Measurements from ENCODE around the gene PNLIPRP2.

The PNLIPRP2 gene

GRCh38 chr10:116602648-116603400 lies 17.9 kb upstream of the PNLIPRP2 start:
- no CpG with 5 or more reads among the region's 10 CpGs for WGBS (ENCODE audit: extremely low coverage, insufficient coverage, insufficient read length)

GRCh38 chr10:116606061-116606483 lies 14.7 kb upstream of the PNLIPRP2 start:
- WGBS (ENCODE audit: extremely low coverage, insufficient coverage, insufficient read length) = no CpG with 5 or more reads among the region's 8 CpGs
- Histone ChIP-seq H4K12ac (ENCODE audit: low read depth, low read length) (no peak overlapping the region), H4K8ac (ENCODE audit: low read depth, low read length) (no peak overlapping the region), H4K91ac (ENCODE audit: low read depth, low read length) (no peak overlapping the region), H3K79me1 (ENCODE audit: low read length) (no peaks in the 10 kb centered on the region), H2BK5ac (ENCODE audit: low read depth, low read length, poor library complexity) (no peak overlapping the region), H2AFZ (ENCODE audit: insufficient read depth, low read length, poor library complexity) (no peak overlapping the region), H3K9ac (ENCODE audit: low read length) (no peak overlapping the region), H3K36me3 (ENCODE audit: control insufficient read depth in 1 of 2, insufficient read depth in 2 of 2, low read length in 2 of 2) (no peaks in the 10 kb centered on the region), H3K9me3 (ENCODE audit: insufficient read depth, low read depth, low read length) (peaks cover 4% of the 10 kb centered on the region), H3K4ac (ENCODE audit: low read depth, low read length) (no peak overlapping the region), H3K4me3 (ENCODE audit: low read depth, low read length) (no peak overlapping the region), H3K4me2 (ENCODE audit: low read length) (no peak overlapping the region), H3K27me3 (ENCODE audit: insufficient read depth, low read length) (no peaks in the 10 kb centered on the region), H2BK12ac (ENCODE audit: low read length) (no peak overlapping the region), H3K4me1 (ENCODE audit: control insufficient read depth in 1 of 2, insufficient read depth in 2 of 2, low read length in 2 of 2) (no peaks in the 10 kb centered on the region), H3K23ac (ENCODE audit: low read length) (no peak overlapping the region), H3K14ac (ENCODE audit: low read length) (no peak overlapping the region), H2AK5ac (ENCODE audit: low read length) (no peak overlapping the region), H3K79me2 (ENCODE audit: control insufficient read depth, insufficient read depth, low read length, poor library complexity) (no peaks in the 10 kb centered on the region), H3K18ac (ENCODE audit: low read length) (no peak overlapping the region), H3K27ac (ENCODE audit: low read depth, low read length) (no peak overlapping the region), H2BK120ac (ENCODE audit: insufficient read depth, low read length, poor library complexity) (no peak overlapping the region)
- no peak for DNase-seq

More at GRCh38 chr10:116602648-116603400, 17.9 kb upstream of the PNLIPRP2 start:
- Histone ChIP-seq H3K14ac (ENCODE audit: low read length) (no peak overlapping the region), H2BK120ac (ENCODE audit: insufficient read depth, low read length, poor library complexity) (no peak overlapping the region), H4K12ac (ENCODE audit: low read depth, low read length) (no peak overlapping the region), H3K23ac (ENCODE audit: low read length) (no peak overlapping the region), H3K79me1 (ENCODE audit: low read length) (no peaks in the 10 kb centered on the region), H3K9me3 (ENCODE audit: insufficient read depth, low read depth, low read length) (no peaks in the 10 kb centered on the region), H2AFZ (ENCODE audit: insufficient read depth, low read length, poor library complexity) (no peak overlapping the region), H3K18ac (ENCODE audit: low read length) (no peak overlapping the region), H3K36me3 (ENCODE audit: control insufficient read depth in 1 of 2, insufficient read depth in 2 of 2, low read length in 2 of 2) (no peaks in the 10 kb centered on the region), H2AK5ac (ENCODE audit: low read length) (no peak overlapping the region), H3K4me1 (ENCODE audit: control insufficient read depth in 1 of 2, insufficient read depth in 2 of 2, low read length in 2 of 2) (no peaks in the 10 kb centered on the region), H3K79me2 (ENCODE audit: control insufficient read depth, insufficient read depth, low read length, poor library complexity) (no peaks in the 10 kb centered on the region), H3K27ac (ENCODE audit: low read depth, low read length) (no peak overlapping the region), H3K4ac (ENCODE audit: low read depth, low read length) (no peak overlapping the region), H2BK12ac (ENCODE audit: low read length) (no peak overlapping the region), H3K9ac (ENCODE audit: low read length) (no peak overlapping the region), H3K4me2 (ENCODE audit: low read length) (no peak overlapping the region), H3K4me3 (ENCODE audit: low read depth, low read length) (no peak overlapping the region), H2BK5ac (ENCODE audit: low read depth, low read length, poor library complexity) (no peak overlapping the region), H4K91ac (ENCODE audit: low read depth, low read length) (no peak overlapping the region), H3K27me3 (ENCODE audit: insufficient read depth, low read length) (no peaks in the 10 kb centered on the region), H4K8ac (ENCODE audit: low read depth, low read length) (no peak overlapping the region)
- no peak for DNase-seq

GRCh38 chr10:116607336-116607735 lies 13.4 kb upstream of the PNLIPRP2 start:
- H3K9me3 ChIP-seq (ENCODE audit: insufficient read depth, low read depth, low read length) = peaks cover 6% of the 10 kb centered on the region
- H3K4me3 ChIP-seq (ENCODE audit: low read depth, low read length) = no peak overlapping the region
- H3K4me1 ChIP-seq (ENCODE audit: control insufficient read depth in 1 of 2, insufficient read depth in 2 of 2, low read length in 2 of 2) = no peaks in the 10 kb centered on the region
- H3K4ac ChIP-seq (ENCODE audit: low read depth, low read length) = no peak overlapping the region
- H2BK12ac ChIP-seq (ENCODE audit: low read length) = no peak overlapping the region
- no peak overlapping the region for H3K4me2 ChIP-seq (ENCODE audit: low read length)
- no peak overlapping the region for H3K18ac ChIP-seq (ENCODE audit: low read length)
- no peak overlapping the region for H4K12ac ChIP-seq (ENCODE audit: low read depth, low read length)
- WGBS (ENCODE audit: extremely low coverage, insufficient coverage, insufficient read length) = no CpG with 5 or more reads among the region's 6 CpGs
- H3K27ac ChIP-seq (ENCODE audit: low read depth, low read length) = no peak overlapping the region
- H2BK120ac ChIP-seq (ENCODE audit: insufficient read depth, low read length, poor library complexity) = no peak overlapping the region
- no peak overlapping the region for H4K8ac ChIP-seq (ENCODE audit: low read depth, low read length)
- no peak for DNase-seq
- no peaks in the 10 kb centered on the region for H3K79me1 ChIP-seq (ENCODE audit: low read length)
- no peak overlapping the region for H2AK5ac ChIP-seq (ENCODE audit: low read length)
- no peak overlapping the region for H3K23ac ChIP-seq (ENCODE audit: low read length)
- H2BK5ac ChIP-seq (ENCODE audit: low read depth, low read length, poor library complexity) = no peak overlapping the region
- H3K36me3 ChIP-seq (ENCODE audit: control insufficient read depth in 1 of 2, insufficient read depth in 2 of 2, low read length in 2 of 2) = no peaks in the 10 kb centered on the region
- H4K91ac ChIP-seq (ENCODE audit: low read depth, low read length) = no peak overlapping the region
- H3K79me2 ChIP-seq (ENCODE audit: control insufficient read depth, insufficient read depth, low read length, poor library complexity) = no peaks in the 10 kb centered on the region
- no peak overlapping the region for H3K14ac ChIP-seq (ENCODE audit: low read length)
- no peak overlapping the region for H3K9ac ChIP-seq (ENCODE audit: low read length)
- no peak overlapping the region for H2AFZ ChIP-seq (ENCODE audit: insufficient read depth, low read length, poor library complexity)
- H3K27me3 ChIP-seq (ENCODE audit: insufficient read depth, low read length) = no peaks in the 10 kb centered on the region

- H4K91ac ChIP-seq (ENCODE audit: low read depth, low read length) = no peak overlapping the region
- no peaks in the 10 kb centered on the region for H3K79me2 ChIP-seq (ENCODE audit: control insufficient read depth, insufficient read depth, low read length, poor library complexity)
- no peak overlapping the region for H4K12ac ChIP-seq (ENCODE audit: low read depth, low read length)
- H3K4ac ChIP-seq (ENCODE audit: low read depth, low read length) = no peak overlapping the region
- H2BK5ac ChIP-seq (ENCODE audit: low read depth, low read length, poor library complexity) = no peak overlapping the region
- peaks cover 6% of the 10 kb centered on the region for H3K9me3 ChIP-seq (ENCODE audit: insufficient read depth, low read depth, low read length)
- no peaks in the 10 kb centered on the region for H3K36me3 ChIP-seq (ENCODE audit: control insufficient read depth in 1 of 2, insufficient read depth in 2 of 2, low read length in 2 of 2)
- H3K14ac ChIP-seq (ENCODE audit: low read length) = no peak overlapping the region
- no peaks in the 10 kb centered on the region for H3K79me1 ChIP-seq (ENCODE audit: low read length)
- H3K18ac ChIP-seq (ENCODE audit: low read length) = no peak overlapping the region
- no peak overlapping the region for H3K27ac ChIP-seq (ENCODE audit: low read depth, low read length)
- peak overlapping the region; percentile 30 for H2AFZ ChIP-seq (ENCODE audit: insufficient read depth, low read length, poor library complexity)
- no peak overlapping the region for H3K4me3 ChIP-seq (ENCODE audit: low read depth, low read length)
- no peak overlapping the region for H4K8ac ChIP-seq (ENCODE audit: low read depth, low read length)
- H3K9ac ChIP-seq (ENCODE audit: low read length) = no peak overlapping the region
- H2BK12ac ChIP-seq (ENCODE audit: low read length) = no peak overlapping the region
- WGBS (ENCODE audit: extremely low coverage, insufficient coverage, insufficient read length) = no CpG with 5 or more reads among the region's 41 CpGs
- no peak overlapping the region for H2AK5ac ChIP-seq (ENCODE audit: low read length)
- peak in 1 of 2 donors; percentile 1 for DNase-seq
- H3K4me2 ChIP-seq (ENCODE audit: low read length) = peak overlapping the region; percentile 35
- no peak overlapping the region for H3K23ac ChIP-seq (ENCODE audit: low read length)
- no peaks in the 10 kb centered on the region for H3K4me1 ChIP-seq (ENCODE audit: control insufficient read depth in 1 of 2, insufficient read depth in 2 of 2, low read length in 2 of 2)
- no peaks in the 10 kb centered on the region for H3K27me3 ChIP-seq (ENCODE audit: insufficient read depth, low read length)
- no peak overlapping the region for H2BK120ac ChIP-seq (ENCODE audit: insufficient read depth, low read length, poor library complexity)
These were observed 11.8 kb upstream of the PNLIPRP2 start for GRCh38 chr10:116608686-116609594.
